Measurements from ENCODE around the gene IQSEC1. TPM values are rescaled to one million over a fixed set of nuclear protein-coding genes. Genes with fewer than 3 reads are reported as not detected.

The IQSEC1 gene
- total RNA-seq, 1 donor from 2014 or later, result 211 TPM

DNA sequence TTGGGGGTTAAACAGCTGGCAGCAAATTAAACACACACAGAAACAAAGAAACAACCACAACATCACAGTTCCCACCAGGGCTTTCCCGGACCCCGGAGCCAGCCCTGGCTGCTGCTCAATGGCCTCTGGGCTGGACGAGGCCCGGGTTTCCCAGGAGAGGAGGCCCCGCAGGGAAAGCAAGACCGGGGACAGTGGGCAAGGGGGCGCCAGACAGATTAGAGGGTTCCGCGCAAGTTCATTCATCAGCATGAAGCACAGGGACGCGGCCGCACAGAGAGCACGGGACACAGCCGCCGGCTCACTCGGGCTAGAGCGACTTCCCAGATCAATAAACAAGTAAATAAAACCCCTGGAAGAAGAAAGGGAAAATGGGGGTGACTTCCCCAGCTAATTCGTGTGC is 165.5 kb downstream of the IQSEC1 start:
- H3K27ac Mint-ChIP-seq (ENCODE audit: unreplicated experiment), result peak overlapping the region; percentile 48

DNA sequence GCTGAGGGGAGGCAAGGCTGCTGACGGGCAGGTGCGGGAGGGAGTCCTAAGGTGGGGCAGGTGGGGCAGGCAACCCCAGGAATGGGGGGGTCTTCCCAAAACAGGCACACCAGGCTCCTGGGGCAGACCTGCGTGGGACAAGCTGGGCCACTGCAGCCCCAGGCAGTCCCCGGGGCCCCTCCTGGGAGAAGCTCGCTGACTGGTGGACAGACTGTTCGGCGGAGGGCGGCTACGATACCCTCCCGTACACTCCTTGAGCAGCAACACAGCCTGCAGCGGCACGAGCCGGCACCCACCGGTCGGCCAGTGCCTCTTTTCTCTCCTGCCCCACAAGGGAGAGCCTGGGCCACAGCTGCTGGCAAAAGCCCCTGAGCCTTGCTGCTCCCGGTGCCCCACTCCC is 165.9 kb downstream of the IQSEC1 start:
- Mint-ChIP-seq H3K4me1 (ENCODE audit: low read depth, unreplicated experiment) (peaks cover 33% of the 10 kb centered on the region), H3K27ac (ENCODE audit: unreplicated experiment) (peak overlapping the region; percentile 85), H3K36me3 (ENCODE audit: unreplicated experiment) (peaks cover 8% of the 10 kb centered on the region), H3K27me3 (ENCODE audit: unreplicated experiment) (peaks cover 28% of the 10 kb centered on the region), H3K9me3 (ENCODE audit: unreplicated experiment) (peaks cover 17% of the 10 kb centered on the region), H3K4me3 (ENCODE audit: unreplicated experiment) (peak overlapping the region; percentile 50)
- no peak for DNase-seq
- TF ChIP-seq, protein P1, sequence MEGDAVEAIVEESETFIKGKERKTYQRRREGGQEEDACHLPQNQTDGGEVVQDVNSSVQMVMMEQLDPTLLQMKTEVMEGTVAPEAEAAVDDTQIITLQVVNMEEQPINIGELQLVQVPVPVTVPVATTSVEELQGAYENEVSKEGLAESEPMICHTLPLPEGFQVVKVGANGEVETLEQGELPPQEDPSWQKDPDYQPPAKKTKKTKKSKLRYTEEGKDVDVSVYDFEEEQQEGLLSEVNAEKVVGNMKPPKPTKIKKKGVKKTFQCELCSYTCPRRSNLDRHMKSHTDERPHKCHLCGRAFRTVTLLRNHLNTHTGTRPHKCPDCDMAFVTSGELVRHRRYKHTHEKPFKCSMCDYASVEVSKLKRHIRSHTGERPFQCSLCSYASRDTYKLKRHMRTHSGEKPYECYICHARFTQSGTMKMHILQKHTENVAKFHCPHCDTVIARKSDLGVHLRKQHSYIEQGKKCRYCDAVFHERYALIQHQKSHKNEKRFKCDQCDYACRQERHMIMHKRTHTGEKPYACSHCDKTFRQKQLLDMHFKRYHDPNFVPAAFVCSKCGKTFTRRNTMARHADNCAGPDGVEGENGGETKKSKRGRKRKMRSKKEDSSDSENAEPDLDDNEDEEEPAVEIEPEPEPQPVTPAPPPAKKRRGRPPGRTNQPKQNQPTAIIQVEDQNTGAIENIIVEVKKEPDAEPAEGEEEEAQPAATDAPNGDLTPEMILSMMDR (IDR thresholded peaks at IDR 0.05; ENCODE audit: partially characterized antibody, unreplicated experiment), result no peak

More for the DNA sequence above, 165.5 kb downstream of the IQSEC1 start:
- TF ChIP-seq, protein P1 (IDR thresholded peaks at IDR 0.05; ENCODE audit: partially characterized antibody, unreplicated experiment), result no peak
- peaks cover 8% of the 10 kb centered on the region for H3K36me3 Mint-ChIP-seq (ENCODE audit: unreplicated experiment)
- peaks cover 16% of the 10 kb centered on the region for H3K9me3 Mint-ChIP-seq (ENCODE audit: unreplicated experiment)
- DNase-seq, result no peak
- H3K4me3 Mint-ChIP-seq (ENCODE audit: unreplicated experiment), result no peak overlapping the region
- peaks cover 30% of the 10 kb centered on the region for H3K4me1 Mint-ChIP-seq (ENCODE audit: low read depth, unreplicated experiment)
- peaks cover 28% of the 10 kb centered on the region for H3K27me3 Mint-ChIP-seq (ENCODE audit: unreplicated experiment)

DNA sequence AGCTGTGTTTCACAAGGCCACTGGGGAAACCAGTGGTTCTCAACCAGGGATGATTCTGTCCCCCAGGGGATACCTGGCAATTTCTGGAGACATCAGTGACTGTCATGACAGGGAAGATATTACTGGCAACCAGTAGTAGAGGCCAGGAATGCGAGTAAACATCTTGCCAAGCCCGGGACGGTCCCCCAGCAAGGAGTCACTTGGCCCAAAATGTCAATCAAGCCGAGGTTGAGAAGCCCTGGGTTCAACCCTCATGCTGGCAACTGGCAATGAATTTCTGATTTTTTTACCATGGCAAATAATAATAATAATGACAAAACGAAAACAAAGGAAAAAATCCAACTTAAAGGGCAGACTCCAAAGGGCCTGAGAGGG is 166.3 kb downstream of the IQSEC1 start:
- peak overlapping the region; percentile 85 for H3K27ac Mint-ChIP-seq (ENCODE audit: unreplicated experiment)
- no peak for DNase-seq
- peaks cover 8% of the 10 kb centered on the region for H3K36me3 Mint-ChIP-seq (ENCODE audit: unreplicated experiment)
- H3K4me3 Mint-ChIP-seq (ENCODE audit: unreplicated experiment), result peak overlapping the region; percentile 50
- H3K27me3 Mint-ChIP-seq (ENCODE audit: unreplicated experiment), result peaks cover 29% of the 10 kb centered on the region
- TF ChIP-seq, protein P1 (IDR thresholded peaks at IDR 0.05; ENCODE audit: partially characterized antibody, unreplicated experiment), result no peak
- peaks cover 17% of the 10 kb centered on the region for H3K9me3 Mint-ChIP-seq (ENCODE audit: unreplicated experiment)
- H3K4me1 Mint-ChIP-seq (ENCODE audit: low read depth, unreplicated experiment), result peaks cover 37% of the 10 kb centered on the region

DNA sequence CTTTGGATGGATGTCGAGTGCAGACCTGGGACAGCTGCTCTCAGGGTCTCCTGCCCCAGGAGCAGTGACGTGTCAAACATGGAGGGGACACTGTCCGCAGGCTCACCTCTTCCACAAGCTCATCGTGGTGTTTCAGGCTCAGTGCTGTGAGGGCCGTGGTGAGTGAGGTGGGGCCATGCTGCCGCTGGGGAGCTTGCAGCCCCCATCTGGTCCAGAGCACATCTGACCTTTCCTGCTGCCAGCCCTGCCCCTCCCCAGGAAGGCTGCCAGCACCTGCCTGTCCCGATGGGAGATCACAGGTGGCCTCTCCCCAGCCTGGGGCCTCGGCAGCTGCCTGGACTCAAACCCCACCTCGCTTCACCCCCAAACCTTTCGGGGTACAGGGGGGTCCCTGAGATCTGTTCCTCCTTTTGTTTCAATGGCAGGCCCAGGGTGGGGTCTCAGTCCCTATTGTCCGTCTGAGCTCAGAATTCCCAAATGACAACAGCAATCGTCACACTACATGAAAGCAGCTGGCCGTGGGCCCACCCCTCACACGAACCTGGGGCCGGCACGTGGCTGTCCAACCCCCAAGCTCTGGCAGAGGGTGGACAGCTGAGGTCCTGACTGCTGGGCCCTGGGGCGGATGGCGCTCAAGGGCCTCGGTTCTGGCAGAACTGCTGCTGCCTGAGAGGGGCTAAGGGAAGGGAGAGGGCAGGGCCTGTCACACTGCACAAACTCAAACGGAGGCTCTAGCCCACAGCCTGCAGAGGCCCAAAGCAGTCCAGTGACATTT is 166.9 kb downstream of the IQSEC1 start:
- H3K27ac Mint-ChIP-seq (ENCODE audit: unreplicated experiment), result peak overlapping the region; percentile 85
- TF ChIP-seq, protein P1 (IDR thresholded peaks at IDR 0.05; ENCODE audit: partially characterized antibody, unreplicated experiment), result no peak
- peak; percentile 50 for DNase-seq
- peaks cover 7% of the 10 kb centered on the region for H3K36me3 Mint-ChIP-seq (ENCODE audit: unreplicated experiment)
- peak overlapping the region; percentile 38 for H3K4me3 Mint-ChIP-seq (ENCODE audit: unreplicated experiment)
- peaks cover 39% of the 10 kb centered on the region for H3K4me1 Mint-ChIP-seq (ENCODE audit: low read depth, unreplicated experiment)
- H3K9me3 Mint-ChIP-seq (ENCODE audit: unreplicated experiment), result peaks cover 21% of the 10 kb centered on the region
- H3K27me3 Mint-ChIP-seq (ENCODE audit: unreplicated experiment), result peaks cover 32% of the 10 kb centered on the region

Measured in glutamatergic neuron (in vitro differentiated cells).